HG03175 (cell line): ENCODE measurements around the gene SWI5.
A peak's percentile ranks its signal among the peaks of the same experiment; 100 is the strongest.

Experiments
- ATAC-seq: cut with Tn5 transposase; IDR thresholded peaks from one replicate; pipeline ENCODE4 v1.9.1; 2021; ENCODE audit warnings: mild to moderate bottlenecking, moderate library complexity; ENCODE audit not compliant: unreplicated experiment

Gene SWI5

DNA sequence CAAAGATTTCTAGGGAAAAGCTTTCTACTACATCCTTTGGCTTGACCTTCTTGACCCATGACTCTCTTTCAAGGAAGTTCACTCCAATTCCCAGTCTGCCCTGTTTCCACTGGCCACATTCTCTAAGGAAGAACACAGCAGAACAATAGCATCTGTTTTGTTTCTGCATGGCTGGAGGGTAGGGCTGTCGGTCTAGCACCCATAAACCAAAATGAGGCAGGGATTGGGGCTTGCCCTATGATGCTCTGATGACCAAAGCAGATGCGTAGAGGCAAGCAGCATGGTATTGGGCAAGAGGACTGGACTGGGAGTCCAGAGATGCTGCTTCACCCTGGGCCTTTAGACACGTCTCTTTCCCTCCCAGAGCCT lies 24.4 kb upstream of the SWI5 start:
- ATAC-seq, result no peak

DNA sequence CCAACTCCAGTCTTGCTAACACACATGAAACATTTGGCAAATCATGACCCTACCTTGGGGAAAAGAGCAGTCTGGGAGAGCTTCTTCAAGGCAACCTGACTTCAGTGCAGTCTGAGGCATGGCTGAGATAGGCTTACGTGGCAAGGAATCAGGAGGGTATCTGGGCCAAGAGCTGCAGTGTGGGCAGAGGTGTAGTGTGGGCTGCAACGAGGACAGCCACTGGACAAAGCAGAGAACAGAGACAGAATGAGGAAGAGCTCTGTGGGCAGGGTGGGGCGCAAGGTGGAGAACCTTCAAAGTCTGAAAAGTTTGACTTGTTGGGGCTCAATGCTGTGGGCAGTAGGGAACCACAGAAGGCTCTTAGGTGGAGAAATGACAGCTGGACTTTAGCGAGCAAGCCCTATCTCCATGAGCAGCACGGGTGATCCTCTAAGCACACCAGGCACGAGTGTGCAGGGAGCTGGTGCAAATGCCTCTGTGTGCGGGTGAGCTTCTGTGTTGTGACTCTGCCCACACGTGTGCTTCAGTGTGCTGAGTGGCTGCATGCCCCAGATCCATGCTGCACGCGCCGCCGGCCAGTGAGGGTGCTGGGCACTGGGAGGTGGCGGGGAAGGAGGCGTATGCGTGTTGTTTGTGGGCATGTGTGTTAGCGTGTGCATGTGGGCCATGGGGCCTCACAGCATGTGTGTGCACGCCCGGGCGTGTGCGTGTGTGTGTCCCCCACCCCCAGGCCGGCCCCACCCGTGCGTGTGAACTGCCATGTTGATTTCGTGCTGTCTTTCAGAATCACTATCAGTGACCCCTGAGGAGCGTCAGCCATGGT lies 23.5 kb upstream of the SWI5 start:
- ATAC-seq, result no peak

DNA sequence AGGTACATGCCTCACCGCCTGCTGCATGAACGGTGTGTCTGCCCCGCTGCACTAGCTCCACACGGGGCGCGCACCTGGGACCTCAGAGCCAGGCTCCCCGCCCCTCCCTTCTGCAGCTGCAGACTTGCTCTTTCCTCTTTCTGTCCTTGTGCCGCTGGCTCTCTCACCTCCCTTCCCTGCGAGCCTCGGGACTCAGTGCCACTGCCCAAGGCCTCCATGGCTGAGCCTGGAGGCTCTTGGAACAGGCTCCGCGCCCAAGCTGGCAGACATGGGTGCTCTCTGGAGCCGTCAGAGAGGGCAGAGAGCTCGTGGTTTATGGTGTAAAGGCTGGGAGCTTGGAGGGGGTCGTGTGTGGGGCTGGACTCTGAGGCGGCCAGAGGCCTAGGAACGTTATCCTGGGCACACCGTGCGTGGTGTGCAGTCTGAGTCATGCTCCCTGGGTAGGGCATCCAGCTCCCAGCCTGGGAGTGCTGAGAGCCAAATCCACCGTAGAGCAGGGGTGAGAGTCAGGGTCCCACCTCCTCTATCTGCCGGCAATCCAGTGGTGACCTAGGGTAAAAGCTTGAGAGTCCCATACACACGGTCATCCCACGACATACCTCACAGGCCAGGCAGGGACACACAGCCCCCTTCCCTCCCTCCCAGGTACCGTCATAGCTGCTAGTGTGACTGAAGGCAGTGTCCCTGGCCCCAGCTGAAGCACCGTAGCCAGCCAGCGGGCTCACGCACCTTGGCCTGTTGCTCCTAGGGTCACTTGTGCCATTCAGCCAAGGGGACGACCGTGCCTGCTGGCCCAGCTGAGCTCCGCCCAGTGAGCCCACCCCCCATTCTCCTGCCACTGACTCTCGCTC lies 22.7 kb upstream of the SWI5 start:
- ATAC-seq, result no peak

DNA sequence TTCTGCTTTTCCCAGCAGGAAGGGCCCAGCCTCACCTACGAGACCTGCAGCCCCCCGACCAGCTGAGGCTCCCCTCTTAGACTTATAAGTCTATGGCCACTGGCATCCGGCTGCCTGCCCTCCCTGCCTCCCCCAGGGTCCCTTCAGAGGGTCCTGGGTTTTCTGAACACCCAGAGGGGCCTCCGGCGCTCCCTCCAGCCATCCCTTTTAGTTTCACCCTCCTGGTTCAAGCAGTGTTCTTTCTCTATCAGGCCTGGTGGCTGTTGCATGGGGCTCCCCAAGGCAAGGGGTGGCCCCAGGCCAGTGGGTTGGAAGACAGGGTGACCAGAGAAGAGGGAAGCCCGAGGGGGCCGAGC lies 22.1 kb upstream of the SWI5 start:
- ATAC-seq, result no peak

DNA sequence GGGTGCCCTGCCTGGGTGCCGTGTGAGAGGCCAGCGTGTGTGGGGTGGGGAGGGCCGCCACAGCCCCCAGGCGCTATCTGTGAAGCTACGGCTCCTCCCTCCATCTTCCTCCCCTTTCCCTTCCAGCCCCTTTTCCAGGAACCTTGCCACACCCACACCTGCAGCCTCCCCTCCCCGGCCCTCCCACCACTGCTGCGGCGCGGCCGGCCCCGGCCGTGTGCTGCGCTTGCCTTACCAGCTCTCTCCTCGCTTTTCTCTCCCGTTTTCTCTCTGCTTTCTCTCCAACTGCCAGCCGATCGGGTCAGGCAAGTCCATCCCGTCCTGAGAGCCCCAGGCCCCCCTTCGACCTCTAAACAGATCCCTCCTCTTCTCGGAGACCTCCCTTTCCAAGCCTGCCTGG lies 21.7 kb upstream of the SWI5 start:
- no peak for ATAC-seq

DNA sequence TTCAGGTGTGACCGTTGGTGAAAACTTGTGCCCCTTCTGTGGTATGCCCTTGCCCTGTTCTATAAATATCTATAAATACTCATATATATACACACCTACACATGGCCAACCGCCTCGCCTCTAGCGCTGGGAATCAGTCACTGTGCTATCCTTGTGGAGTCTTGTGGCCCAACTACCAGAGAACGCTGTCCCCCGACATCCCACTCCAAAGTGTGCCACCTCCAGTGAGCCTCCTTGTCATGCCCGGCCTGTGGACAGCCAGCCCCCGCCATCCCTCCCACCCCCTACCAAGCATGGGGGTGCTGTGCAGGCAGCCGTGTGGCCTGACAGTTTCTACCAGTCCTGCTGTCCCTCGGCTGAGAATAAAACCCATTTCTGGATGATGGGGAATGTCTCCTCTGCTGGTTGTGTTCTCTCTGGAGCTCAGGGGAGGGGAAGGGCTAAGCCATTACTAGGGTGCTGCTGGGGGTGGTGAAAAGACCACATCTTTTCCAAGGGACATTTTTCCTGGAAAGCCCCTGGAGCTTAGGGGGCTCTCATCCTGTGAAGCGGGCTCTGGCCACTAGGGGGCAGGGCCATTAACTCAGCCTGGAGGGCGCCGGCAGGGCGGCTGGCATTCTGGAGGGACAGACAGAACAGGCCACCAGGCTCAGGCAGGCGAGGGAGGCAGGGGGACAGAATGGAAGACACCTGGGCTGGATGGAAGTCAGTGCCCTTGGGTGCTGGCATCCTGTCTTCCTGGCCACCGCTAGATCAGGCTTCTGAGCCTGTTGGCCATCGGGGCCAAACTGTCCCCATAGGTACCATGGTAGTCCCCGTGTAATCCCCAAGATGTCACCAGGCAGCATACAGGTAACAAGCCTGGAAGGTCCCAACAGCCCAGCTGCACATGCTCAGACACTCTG lies 21.0 kb upstream of the SWI5 start:
- no peak for ATAC-seq

DNA sequence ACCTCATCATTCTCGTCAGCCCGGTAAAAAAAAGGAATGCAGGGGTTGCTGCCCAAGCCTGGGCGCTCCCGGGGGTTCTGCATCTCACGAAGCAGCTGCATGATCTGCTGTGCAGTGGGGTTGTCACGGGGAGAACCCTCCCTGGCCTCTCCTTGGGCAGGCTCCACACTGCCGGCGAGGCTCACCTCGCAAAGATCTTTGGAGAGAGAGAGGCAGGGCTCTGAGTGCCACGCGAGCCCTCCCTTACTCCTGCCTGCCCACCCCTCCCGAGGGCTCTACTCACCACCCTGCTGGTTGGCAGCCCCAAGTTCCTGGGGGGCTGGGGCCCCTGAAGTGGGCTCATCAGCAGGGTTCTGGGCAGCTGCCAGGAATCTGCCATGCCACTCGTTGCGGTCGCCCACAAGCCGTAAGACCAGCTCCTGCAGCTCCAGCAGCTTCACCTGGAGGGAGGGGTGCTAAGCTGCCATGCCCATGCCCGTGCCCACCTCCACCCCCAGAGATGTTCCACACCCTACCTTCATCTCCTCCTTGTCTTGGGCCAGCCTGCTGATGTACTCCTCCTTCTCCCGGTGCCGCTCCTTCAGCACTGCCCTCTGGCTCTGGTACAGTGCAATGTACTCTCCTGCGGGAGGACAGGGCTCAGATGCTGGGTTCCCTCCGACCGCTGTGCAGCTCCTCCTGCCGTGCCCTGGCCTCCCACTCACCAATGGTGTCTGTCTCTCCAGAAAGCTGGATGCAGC lies 18.8 kb upstream of the SWI5 start:
- no peak for ATAC-seq

DNA sequence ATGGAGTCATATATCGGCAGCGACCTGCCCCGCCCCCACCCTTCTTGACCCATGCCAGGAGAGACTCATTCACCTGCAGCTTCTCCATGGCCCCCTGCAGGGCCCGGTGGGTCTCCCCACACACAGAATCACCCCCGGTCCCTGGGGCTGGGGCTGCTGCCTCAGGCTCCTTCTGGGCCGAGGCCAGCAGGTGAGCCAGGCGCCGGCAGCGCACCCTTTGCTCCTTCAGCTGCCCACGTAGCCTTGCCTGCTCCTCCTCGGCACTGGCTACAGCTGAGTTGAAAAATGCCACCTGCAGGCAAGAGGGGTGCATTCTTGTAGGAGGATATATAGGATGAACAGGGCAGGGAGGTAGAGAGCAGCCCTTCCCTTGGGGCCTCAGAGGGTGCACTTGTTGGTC lies 18.2 kb upstream of the SWI5 start:
- no peak for ATAC-seq

DNA sequence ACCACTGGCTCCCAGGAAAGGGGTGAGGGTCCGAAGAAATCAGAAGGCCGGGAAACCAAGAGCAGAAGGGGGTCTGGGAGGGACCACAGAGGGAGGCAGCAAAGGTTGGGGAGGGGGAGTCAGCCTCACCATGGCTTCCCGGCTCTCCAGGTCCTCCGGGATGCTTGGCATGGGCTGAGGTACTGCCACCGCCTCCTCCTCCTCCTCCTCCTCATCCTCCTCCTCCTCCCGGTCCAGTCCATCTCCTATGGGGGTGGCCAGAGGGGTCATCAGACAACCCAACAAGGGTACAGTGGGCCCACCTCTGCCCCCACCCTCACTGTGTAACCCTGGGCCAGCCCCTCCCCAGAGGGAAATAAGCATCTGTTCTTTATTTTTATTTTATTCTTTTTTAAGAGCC lies 17.8 kb upstream of the SWI5 start:
- no peak for ATAC-seq

DNA sequence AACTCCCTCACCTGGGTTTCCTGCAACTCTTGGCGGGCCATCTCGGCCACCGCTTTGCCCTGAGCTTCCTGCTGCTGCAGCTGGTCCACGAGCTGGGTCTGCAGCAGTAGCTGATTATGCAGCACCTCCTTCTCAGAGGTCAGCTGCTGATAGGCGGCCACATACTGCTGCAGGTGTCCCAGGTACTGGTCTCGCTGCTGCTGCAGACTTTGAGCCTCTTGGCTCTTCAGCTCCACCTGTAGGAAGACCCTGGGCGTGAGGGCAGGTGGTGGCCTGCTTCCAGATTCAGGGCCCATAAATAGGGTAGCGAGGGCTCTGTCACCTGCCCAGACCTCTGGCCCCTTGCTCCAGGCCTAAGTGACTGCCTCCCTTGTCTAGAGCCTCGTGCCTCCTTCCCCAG lies 16.9 kb upstream of the SWI5 start:
- no peak for ATAC-seq

DNA sequence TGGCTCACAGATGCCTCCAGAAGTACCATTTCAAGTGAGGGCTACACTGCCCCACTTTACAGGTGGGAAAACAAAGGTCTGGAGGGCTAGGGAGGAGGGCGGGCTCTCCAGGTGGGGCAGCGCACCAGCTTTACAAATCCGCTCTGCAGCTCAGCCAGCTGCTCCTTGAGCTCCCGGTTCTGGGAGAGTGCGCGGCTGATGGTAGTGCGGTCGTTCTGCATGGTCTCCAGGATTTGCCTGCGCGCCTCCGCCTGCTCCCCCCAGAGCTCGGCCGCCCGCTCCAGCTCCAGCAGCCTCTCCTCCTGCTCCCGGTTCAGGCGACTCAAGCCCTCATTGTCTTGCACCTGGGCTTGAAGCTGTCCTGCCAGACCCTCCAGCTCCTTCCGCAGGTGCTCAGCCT lies 15.7 kb upstream of the SWI5 start:
- no peak for ATAC-seq

DNA sequence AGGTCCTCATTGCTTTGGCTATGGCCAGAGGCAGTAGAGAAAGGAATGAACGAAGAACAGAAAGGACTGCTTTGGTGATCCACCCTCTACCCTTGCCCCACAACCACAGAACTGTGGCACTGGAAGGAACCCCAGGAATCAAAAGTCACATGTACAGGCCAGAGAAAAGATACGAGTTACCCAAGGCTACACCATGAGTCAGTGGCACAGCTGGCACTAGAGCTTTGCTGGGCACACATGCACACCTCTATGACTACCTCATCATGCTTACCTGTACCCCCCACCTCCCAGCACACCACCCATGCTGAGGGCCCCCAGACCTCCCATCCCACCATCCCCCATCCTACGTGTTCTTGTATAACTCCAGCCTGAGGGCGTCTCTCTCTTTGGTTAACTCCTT lies 13.4 kb upstream of the SWI5 start:
- no peak for ATAC-seq

DNA sequence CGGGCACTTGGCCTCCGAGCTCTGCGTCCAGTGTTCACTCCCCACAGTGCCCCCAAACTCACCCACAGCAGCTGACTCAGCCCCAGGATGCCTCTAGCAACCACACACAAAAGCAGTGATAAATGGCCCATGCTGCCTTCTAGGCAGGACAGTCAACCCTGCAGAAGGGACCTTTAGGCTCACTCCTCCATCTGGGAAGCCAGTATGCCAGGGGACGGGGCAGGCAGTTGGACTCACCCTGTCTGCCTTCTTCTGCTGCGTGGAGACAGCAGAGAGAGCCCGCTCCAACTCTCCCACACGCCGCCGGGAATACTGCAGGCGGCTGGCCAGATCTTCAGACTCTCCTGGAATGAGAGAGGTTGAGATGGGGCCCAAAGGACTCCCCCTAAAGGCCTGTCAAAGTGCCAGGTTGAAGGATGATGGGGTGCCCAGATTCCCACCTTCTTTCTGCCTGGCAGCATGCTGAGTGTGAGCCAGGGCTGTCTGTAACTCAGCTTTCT lies 10.7 kb upstream of the SWI5 start:
- no peak for ATAC-seq

DNA sequence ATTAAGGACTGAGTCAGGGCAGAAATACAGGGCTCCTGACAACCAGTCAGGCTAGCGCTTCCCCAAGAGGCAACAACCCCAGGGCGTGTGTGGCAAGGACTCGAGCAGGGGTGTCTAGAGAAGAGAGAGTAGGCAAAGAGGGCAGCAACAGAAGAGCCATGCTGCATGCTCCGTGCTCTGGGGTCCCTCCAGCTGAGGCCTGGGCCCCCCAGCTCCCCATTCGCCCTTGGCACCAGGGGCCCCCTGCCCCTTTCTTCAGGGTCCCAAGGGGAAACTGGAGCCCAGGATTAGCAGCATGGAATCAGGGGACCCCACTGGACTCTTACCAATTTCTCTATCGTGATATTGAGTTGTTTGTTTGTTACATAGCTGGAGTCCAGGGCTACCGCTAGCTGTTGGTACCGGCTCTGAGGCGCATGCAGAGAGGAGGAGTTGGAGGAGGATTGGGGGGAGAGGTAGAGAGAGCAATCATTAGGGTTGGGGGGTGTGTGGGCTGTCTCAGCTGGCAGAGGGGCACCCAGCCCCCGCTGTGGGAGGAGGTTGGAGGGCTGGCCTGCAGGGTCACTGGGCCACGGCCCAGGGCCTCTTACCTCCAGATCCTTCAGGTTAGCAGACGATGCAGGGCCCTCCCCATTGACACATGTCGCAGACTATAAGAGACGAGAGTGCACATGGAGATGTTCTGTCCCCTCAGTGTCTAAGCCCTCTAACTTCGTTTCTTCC lies 9.0 kb upstream of the SWI5 start:
- no peak for ATAC-seq

DNA sequence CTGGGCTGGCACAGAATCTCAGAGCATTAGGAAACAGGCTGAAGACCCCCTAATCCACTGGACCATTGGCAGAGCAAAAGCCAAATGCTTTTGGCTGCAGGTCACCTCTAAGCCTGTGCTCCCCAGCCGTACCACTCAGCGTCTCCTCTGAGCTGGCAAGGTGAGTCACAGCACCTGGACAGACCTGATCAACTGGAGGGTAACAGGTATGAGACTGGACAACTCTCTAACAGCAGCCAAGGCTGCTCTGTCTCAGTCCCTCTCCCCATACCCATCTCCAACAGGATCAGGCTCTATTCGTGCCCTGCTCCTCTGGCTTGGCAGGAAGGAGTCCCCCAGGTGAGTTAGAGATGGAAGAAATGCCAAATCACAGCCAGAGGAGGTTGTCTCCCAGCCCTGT lies 5.0 kb upstream of the SWI5 start:
- no peak for ATAC-seq

DNA sequence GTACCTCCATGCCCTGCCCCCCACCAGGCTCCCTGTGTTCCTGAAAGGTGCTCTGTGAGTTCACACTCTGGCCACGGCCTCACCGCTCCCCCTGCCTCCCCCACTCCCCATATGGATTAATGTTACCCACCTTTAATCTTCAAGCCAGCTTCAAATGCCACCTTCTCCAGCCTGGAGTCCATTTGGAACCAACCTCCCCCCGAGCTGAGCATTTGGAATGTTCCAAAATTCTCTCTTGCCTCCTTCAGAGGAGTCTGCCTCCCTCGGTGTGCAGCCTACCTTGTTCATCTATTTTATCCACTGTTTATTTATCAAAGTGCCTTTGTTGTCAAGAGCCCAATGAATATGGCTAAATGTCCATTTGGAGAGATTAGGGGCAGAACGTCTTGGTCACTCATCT lies 4.6 kb upstream of the SWI5 start:
- ATAC-seq, result no peak

DNA sequence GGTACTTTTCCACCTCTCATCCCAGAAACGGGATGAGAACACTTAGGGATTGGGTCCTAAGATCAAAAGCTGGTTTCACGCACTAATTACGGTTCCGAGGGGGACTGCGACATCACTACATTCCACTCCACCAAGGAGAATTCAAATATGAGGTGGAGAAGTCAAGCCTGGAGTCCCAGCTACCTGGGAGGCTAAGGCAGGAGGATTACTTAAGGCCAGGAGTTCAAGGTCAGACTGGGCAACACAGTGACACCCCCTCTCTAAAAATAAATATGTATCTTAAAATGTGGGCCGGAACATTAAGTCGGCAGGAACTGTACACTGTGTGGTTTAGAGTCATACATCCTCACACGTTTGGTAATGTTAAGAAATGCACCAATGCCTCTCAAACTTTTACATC lies 1.8 kb upstream of the SWI5 start:
- no peak for ATAC-seq

DNA sequence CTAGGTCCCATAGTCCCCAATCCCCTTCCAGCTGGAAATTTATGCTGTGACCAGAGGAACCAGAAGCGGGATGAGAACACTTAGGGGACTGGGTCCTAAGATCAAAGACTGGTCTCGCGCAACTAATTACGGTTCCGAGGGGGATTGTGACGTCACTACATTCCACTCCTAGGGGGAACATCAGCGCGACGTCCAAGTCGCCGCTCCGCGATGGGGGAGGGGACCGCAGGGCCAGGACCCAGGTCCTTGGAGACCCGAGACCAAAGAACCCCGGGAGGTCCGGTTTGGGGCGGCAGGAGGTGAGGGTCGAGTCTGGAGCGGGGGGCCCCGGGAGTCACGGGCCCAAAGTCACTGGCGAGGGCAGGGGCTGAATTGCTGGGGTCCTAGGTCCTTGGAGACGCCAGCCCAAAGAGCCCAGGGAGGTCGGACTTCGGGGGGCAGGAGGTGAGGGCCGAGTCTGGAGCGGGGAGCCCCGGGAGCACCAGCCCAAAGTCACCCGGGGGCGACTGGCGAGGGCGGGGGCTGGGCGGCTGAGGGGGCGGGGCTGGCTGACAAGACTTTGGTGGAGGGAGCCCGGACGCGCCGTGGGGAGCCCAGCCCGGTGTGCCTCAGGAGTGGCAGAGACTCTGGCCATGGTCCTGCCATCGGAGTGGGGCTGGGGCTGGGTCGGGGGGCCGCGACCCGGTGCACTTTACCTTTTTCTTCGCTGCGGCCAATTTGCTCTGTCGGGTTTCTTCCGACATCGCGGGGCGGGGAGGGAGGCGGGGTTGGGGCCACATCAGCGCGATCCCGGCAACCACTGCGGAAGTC lies 673 bp upstream of the SWI5 start, which contains the start of gene GOLGA2:
Gene GOLGA2 (minus strand): TSS at position 810 of the 810 bp plus-strand sequence. CDS start 31 bp downstream, at position 779.
- peak; percentile 48 for ATAC-seq
